ENCODE results near the gene CCBE1. TPM values are rescaled to one million over a fixed set of nuclear protein-coding genes. Genes with fewer than 3 reads are reported as not detected.

Gene CCBE1
- total RNA-seq, 1 donor from 2014 or later = 1.2 TPM

GRCh38 chr18:59466980-59467379 is 230.2 kb downstream of the CCBE1 start:
- H3K4me1 Mint-ChIP-seq (ENCODE audit: unreplicated experiment) = no peaks in the 10 kb centered on the region

GRCh38 chr18:59464486-59464885 is 232.7 kb downstream of the CCBE1 start:
- Mint-ChIP-seq H3K4me1 (ENCODE audit: unreplicated experiment) (no peaks in the 10 kb centered on the region), H3K27ac (ENCODE audit: unreplicated experiment) (no peak overlapping the region), H3K36me3 (ENCODE audit: low read depth, unreplicated experiment) (no peaks in the 10 kb centered on the region), H3K4me3 (ENCODE audit: unreplicated experiment) (no peak overlapping the region), H3K27me3 (ENCODE audit: unreplicated experiment) (no peaks in the 10 kb centered on the region), H3K9me3 (ENCODE audit: unreplicated experiment) (no peaks in the 10 kb centered on the region)
- DNase-seq (ENCODE audit: low spot score) = no peak
- TF ChIP-seq CTCF (IDR thresholded peaks at IDR 0.05; ENCODE audit: unreplicated experiment) = no peak

More at GRCh38 chr18:59466980-59467379, 230.2 kb downstream of the CCBE1 start:
- Mint-ChIP-seq H3K27ac (ENCODE audit: unreplicated experiment) (no peak overlapping the region), H3K4me3 (ENCODE audit: unreplicated experiment) (no peak overlapping the region), H3K9me3 (ENCODE audit: unreplicated experiment) (no peaks in the 10 kb centered on the region), H3K27me3 (ENCODE audit: unreplicated experiment) (peaks cover 1% of the 10 kb centered on the region), H3K36me3 (ENCODE audit: low read depth, unreplicated experiment) (no peaks in the 10 kb centered on the region)
- TF ChIP-seq CTCF (IDR thresholded peaks at IDR 0.05; ENCODE audit: unreplicated experiment) = no peak
- no peak for DNase-seq (ENCODE audit: low spot score)

GRCh38 chr18:59461171-59461570 is 236.1 kb downstream of the CCBE1 start:
- Mint-ChIP-seq H3K4me1 (ENCODE audit: unreplicated experiment) (no peaks in the 10 kb centered on the region), H3K27me3 (ENCODE audit: unreplicated experiment) (no peaks in the 10 kb centered on the region), H3K9me3 (ENCODE audit: unreplicated experiment) (no peaks in the 10 kb centered on the region), H3K4me3 (ENCODE audit: unreplicated experiment) (no peak overlapping the region), H3K36me3 (ENCODE audit: low read depth, unreplicated experiment) (no peaks in the 10 kb centered on the region), H3K27ac (ENCODE audit: unreplicated experiment) (no peak overlapping the region)
- no peak for TF ChIP-seq CTCF (IDR thresholded peaks at IDR 0.05; ENCODE audit: unreplicated experiment)
- no peak for DNase-seq (ENCODE audit: low spot score)

- no peak for TF ChIP-seq CTCF (IDR thresholded peaks at IDR 0.05; ENCODE audit: unreplicated experiment)
- no peak for DNase-seq (ENCODE audit: low spot score)
- H3K36me3 Mint-ChIP-seq (ENCODE audit: low read depth, unreplicated experiment) = no peaks in the 10 kb centered on the region
- no peak overlapping the region for H3K4me3 Mint-ChIP-seq (ENCODE audit: unreplicated experiment)
- H3K27ac Mint-ChIP-seq (ENCODE audit: unreplicated experiment) = no peak overlapping the region
- no peaks in the 10 kb centered on the region for H3K4me1 Mint-ChIP-seq (ENCODE audit: unreplicated experiment)
- H3K27me3 Mint-ChIP-seq (ENCODE audit: unreplicated experiment) = no peaks in the 10 kb centered on the region
- no peaks in the 10 kb centered on the region for H3K9me3 Mint-ChIP-seq (ENCODE audit: unreplicated experiment)
Measured at GRCh38 chr18:59460072-59460420, 237.2 kb downstream of the CCBE1 start.

GRCh38 chr18:59459369-59460071 is 237.7 kb downstream of the CCBE1 start:
- DNase-seq (ENCODE audit: low spot score) = no peak
- no peaks in the 10 kb centered on the region for H3K36me3 Mint-ChIP-seq (ENCODE audit: low read depth, unreplicated experiment)
- no peaks in the 10 kb centered on the region for H3K9me3 Mint-ChIP-seq (ENCODE audit: unreplicated experiment)
- no peaks in the 10 kb centered on the region for H3K4me1 Mint-ChIP-seq (ENCODE audit: unreplicated experiment)
- peak; percentile 90 for TF ChIP-seq CTCF (IDR thresholded peaks at IDR 0.05; ENCODE audit: unreplicated experiment)
- H3K27ac Mint-ChIP-seq (ENCODE audit: unreplicated experiment) = no peak overlapping the region
- H3K27me3 Mint-ChIP-seq (ENCODE audit: unreplicated experiment) = peaks cover under 1% of the 10 kb centered on the region
- H3K4me3 Mint-ChIP-seq (ENCODE audit: unreplicated experiment) = no peak overlapping the region
